PC-3 (cell line): Measurements from ENCODE around the gene MEP1B. TPM values are rescaled to one million over a fixed set of nuclear protein-coding genes. Genes with fewer than 3 reads are reported as not detected.

Experiments
- ATAC-seq: fragments of 200-7000 bp; cut with Tn5 transposase; 2 replicates; pipeline ENCODE4 v1.9.1; 2020; ENCODE audit warnings: mild to moderate bottlenecking, moderate library complexity
- BruUV-seq: library from RNA; stranded (reverse); fragments of 400-500 nt; replicated peaks from 2 replicates; lab custom pipeline; 2021; lab: Mats Ljungman, UMichigan
- CTCF ChIA-PET: fragments of 300-600 bp; sonication (Branson Sonifier 250); formaldehyde crosslinking; loops from one replicate; lab custom pipeline; 2022; ENCODE audit warnings: antibody characterized with exemption; lab: Charles Lee
- POLR2A ChIA-PET: fragments of 300-600 bp; sonication (Branson Sonifier 250); formaldehyde crosslinking; loops from one replicate; lab custom pipeline; 2022; ENCODE audit warnings: antibody characterized with exemption; ENCODE audit not compliant: unreplicated experiment; lab: Charles Lee
- DNase-seq: peaks from one replicate; pipeline ENCODE4 v3.0.0-alpha.2; 2015
- H2AFZ ChIP-seq: fragments of 300-600 bp; sonication (generic); 2 replicates; pipeline ENCODE4 v1.6.0; 2016; ENCODE audit warnings: antibody characterized with exemption, low read length
- H3F3A ChIP-seq: fragments of 300-600 bp; sonication (generic); one replicate; pipeline ENCODE4 v1.6.0; 2017; ENCODE audit warnings: antibody characterized with exemption, low read length, control low read depth, mild to moderate bottlenecking; ENCODE audit not compliant: unreplicated experiment
- H3K27ac ChIP-seq: fragments of 300-600 bp; sonication (generic); 2 replicates; pipeline ENCODE4 v1.5.1; 2016; ENCODE audit warnings: mild to moderate bottlenecking, low read length
- H3K27me3 ChIP-seq: fragments of 300-600 bp; sonication (generic); 2 replicates; pipeline ENCODE4 v1.6.1; 2016; ENCODE audit warnings: low read length, mixed read lengths
- H3K36me3 ChIP-seq: fragments of 300-600 bp; sonication (generic); 2 replicates; pipeline ENCODE4 v1.6.1; 2016; ENCODE audit warnings: low read depth, mixed run types, low read length, mixed read lengths
- H3K4me1 ChIP-seq: fragments of 300-600 bp; sonication (generic); 2 replicates; pipeline ENCODE4 v1.5.1; 2016; ENCODE audit warnings: low read length; ENCODE audit not compliant: insufficient read depth
- H3K4me2 ChIP-seq: fragments of 300-600 bp; sonication (generic); 2 replicates; pipeline ENCODE4 v1.6.0; 2016; ENCODE audit warnings: low read length
- H3K4me3 ChIP-seq: fragments of 300-600 bp; sonication (generic); 2 replicates; pipeline ENCODE4 v1.5.1; 2016; ENCODE audit warnings: mild to moderate bottlenecking, low read length, mixed read lengths
- H3K79me2 ChIP-seq: fragments of 300-600 bp; sonication (generic); 2 replicates; pipeline ENCODE4 v1.6.1; 2017; ENCODE audit warnings: low read length, mixed read lengths
- H3K9ac ChIP-seq: fragments of 300-600 bp; sonication (generic); 2 replicates; pipeline ENCODE4 v1.6.0; 2016; ENCODE audit warnings: mild to moderate bottlenecking, low read length
- H3K9me2 ChIP-seq: fragments of 300-600 bp; sonication (generic); replicated peaks from 2 replicates; pipeline ENCODE4 v1.6.1; 2016; ENCODE audit warnings: mixed run types, low read length, mixed read lengths
- H3K9me3 ChIP-seq: fragments of 300-600 bp; sonication (generic); 2 replicates; pipeline ENCODE4 v1.6.1; 2016; ENCODE audit warnings: low read length, mixed read lengths
- H4K20me1 ChIP-seq: fragments of 300-600 bp; sonication (generic); 2 replicates; pipeline ENCODE4 v1.6.1; 2016; ENCODE audit warnings: low read length, mixed read lengths
- EZH2 ChIP-seq: fragments of 300-600 bp; sonication (generic); IDR thresholded peaks from one replicate; pipeline ENCODE4 v1.6.1; 2017; ENCODE audit warnings: antibody characterized with exemption, mild to moderate bottlenecking, low read length; ENCODE audit not compliant: unreplicated experiment
- EZH2phosphoT487 ChIP-seq: fragments of 300-600 bp; sonication (generic); IDR thresholded peaks from 2 replicates; pipeline ENCODE4 v1.6.1; 2018; ENCODE audit warnings: mild to moderate bottlenecking, antibody characterized with exemption, low read length, borderline replicate concordance
- intact Hi-C: fragments of 100-400 bp; cut with micrococcal nuclease; formaldehyde crosslinking; loops from 2 replicates; pipeline ENCODE4 v1.9.0; 2023
- total RNA-seq: library from RNA; depleted of rRNA; stranded (reverse); fragments of >200 nt; gene quantifications from 2 replicates; pipeline ENCODE4 v1.2.3, GENCODE V29; 2014
- TF ChIP-seq, protein P1 (sequence below): fragments of 300-600 bp; sonication (generic); conservative IDR thresholded peaks from 2 replicates; pipeline ENCODE4 v1.5.1; 2017; ENCODE audit warnings: antibody characterized with exemption, low read depth, mild to moderate bottlenecking, low read length

MEP1B gene
- total RNA-seq, 1 experiment from 2014 or later: not detected

DNA sequence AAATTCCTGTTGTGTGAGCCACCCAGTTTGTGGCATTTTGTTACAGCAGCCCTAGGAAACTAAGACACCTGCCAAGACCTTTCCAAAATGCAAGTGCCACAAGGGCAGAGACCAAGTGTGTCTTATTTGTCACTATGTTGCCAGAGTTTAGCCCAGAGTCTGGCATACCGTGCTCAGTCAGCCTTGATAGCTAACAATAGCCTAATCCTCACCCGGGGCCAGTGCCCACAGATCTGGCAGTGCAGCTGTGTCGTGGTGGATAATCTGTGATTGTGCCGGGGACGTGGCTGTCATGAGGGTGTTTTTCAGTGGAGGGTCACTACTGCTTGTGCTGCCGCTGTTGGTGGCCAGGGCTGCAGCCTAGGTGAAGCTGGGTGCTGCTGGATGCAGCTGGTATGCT, 53.5 kb downstream of the MEP1B start:
- CTCF ChIA-PET: no interaction called here

DNA sequence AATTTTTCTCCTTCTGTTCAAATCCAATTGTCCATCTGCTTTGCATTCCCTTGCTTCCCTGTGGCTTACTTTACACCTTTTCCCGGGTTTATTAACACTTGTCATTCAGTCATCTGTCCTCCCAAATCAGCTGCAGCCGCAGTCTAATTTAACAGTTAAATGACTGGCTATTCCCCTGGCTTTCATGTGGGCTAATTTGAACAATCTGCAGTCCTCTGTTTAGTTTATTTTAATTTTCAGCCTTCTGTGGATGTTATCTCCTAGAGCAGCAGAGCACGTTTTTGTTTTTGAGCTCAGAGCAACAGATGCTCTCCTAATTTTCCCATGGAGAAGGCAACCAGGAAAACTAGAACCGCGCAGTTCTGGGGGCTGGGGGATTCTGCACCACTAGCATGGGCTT, 55.0 kb downstream of the MEP1B start:
- Histone ChIP-seq H3K4me2 (no peak overlapping the region), H3K36me3 (no peaks in the 10 kb centered on the region), H3K27me3 (peaks cover 11% of the 10 kb centered on the region), H4K20me1 (no peaks in the 10 kb centered on the region), H2AFZ (no peak overlapping the region), H3K9me3 (no peaks in the 10 kb centered on the region), H3K27ac (no peak overlapping the region), H3F3A (no peaks in the 10 kb centered on the region), H3K9ac (no peak overlapping the region), H3K79me2 (no peaks in the 10 kb centered on the region), H3K4me3 (no peak overlapping the region), H3K4me1 (no peaks in the 10 kb centered on the region), H3K9me2 (no peaks in the 10 kb centered on the region)
- ATAC-seq: no peak
- no TSS peak for BruUV-seq
- POLR2A ChIA-PET: no interaction called here
- CTCF ChIA-PET: no interaction called here
- no peak for TF ChIP-seq EZH2phosphoT487
- TF ChIP-seq, protein P1, sequence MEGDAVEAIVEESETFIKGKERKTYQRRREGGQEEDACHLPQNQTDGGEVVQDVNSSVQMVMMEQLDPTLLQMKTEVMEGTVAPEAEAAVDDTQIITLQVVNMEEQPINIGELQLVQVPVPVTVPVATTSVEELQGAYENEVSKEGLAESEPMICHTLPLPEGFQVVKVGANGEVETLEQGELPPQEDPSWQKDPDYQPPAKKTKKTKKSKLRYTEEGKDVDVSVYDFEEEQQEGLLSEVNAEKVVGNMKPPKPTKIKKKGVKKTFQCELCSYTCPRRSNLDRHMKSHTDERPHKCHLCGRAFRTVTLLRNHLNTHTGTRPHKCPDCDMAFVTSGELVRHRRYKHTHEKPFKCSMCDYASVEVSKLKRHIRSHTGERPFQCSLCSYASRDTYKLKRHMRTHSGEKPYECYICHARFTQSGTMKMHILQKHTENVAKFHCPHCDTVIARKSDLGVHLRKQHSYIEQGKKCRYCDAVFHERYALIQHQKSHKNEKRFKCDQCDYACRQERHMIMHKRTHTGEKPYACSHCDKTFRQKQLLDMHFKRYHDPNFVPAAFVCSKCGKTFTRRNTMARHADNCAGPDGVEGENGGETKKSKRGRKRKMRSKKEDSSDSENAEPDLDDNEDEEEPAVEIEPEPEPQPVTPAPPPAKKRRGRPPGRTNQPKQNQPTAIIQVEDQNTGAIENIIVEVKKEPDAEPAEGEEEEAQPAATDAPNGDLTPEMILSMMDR: no peak
- no peak for TF ChIP-seq EZH2
- DNase-seq: no peak
- intact Hi-C loops: no loop called here

More for the DNA sequence above, 53.5 kb downstream of the MEP1B start:
- no peak overlapping the region for H3K27ac ChIP-seq
- no TSS peak for BruUV-seq
- H3K9ac ChIP-seq: no peak overlapping the region
- H3K4me2 ChIP-seq: no peak overlapping the region
- TF ChIP-seq EZH2phosphoT487 (no peak), EZH2 (no peak)
- TF ChIP-seq, protein P1: no peak
- H3K4me3 ChIP-seq: no peak overlapping the region
- no peaks in the 10 kb centered on the region for H3K4me1 ChIP-seq
- no peaks in the 10 kb centered on the region for H3K9me3 ChIP-seq
- POLR2A ChIA-PET: no interaction called here
- no peaks in the 10 kb centered on the region for H3K27me3 ChIP-seq
- no peaks in the 10 kb centered on the region for H3F3A ChIP-seq
- no peak overlapping the region for H2AFZ ChIP-seq
- H4K20me1 ChIP-seq: no peaks in the 10 kb centered on the region
- ATAC-seq (no peak), DNase-seq (no peak)
- no peaks in the 10 kb centered on the region for H3K79me2 ChIP-seq
- intact Hi-C loops: no loop called here
- H3K9me2 ChIP-seq: no peaks in the 10 kb centered on the region
- H3K36me3 ChIP-seq: no peaks in the 10 kb centered on the region

DNA sequence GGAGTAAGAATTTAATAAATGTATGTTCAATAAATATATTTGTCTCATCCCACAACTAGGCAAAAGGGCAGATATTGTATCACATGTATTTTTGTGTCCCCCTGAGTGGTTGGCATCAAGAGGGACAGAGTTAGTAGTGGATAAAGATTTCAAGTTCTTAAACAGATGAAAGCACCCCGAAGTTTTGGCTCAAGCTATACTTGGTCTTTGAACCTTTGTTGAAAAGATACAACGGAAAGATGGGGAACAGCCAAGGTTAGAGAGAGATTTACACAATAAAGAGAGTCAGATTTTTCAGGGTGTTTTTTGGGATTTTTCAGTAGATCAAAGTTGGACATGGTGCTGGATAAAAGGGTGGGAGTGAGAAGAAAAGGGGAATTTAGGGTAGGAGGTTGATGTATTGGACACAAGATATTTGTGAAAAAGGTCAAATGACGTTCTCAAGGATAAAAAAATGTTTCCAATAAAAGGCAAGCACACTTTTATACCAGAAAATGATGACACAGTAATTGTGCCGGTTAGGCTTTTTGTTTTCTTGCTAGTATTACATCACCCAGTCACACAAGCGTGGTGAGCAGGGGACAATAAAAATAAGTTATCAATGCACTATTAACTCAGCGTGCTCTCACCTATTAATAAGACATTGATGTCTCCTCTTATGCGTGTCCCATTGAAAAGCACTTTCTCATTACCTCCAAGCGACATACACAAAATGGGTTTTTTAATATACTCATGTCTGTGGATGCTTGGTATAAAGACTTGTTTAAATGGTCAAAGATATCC, 59.5 kb downstream of the MEP1B start:
- no peaks in the 10 kb centered on the region for H3K79me2 ChIP-seq
- ATAC-seq (no peak), DNase-seq (no peak)
- no peaks in the 10 kb centered on the region for H4K20me1 ChIP-seq
- H2AFZ ChIP-seq: no peak overlapping the region
- no peaks in the 10 kb centered on the region for H3F3A ChIP-seq
- no peak overlapping the region for H3K4me2 ChIP-seq
- no peak overlapping the region for H3K9ac ChIP-seq
- H3K9me2 ChIP-seq: no peaks in the 10 kb centered on the region
- ChIA-PET CTCF (no interaction called here), POLR2A (no interaction called here)
- intact Hi-C loops: no loop called here
- TF ChIP-seq, protein P1: no peak
- TF ChIP-seq EZH2: no peak
- TF ChIP-seq EZH2phosphoT487: no peak
- no peaks in the 10 kb centered on the region for H3K36me3 ChIP-seq
- no peaks in the 10 kb centered on the region for H3K9me3 ChIP-seq
- no TSS peak for BruUV-seq
- no peak overlapping the region for H3K27ac ChIP-seq
- peaks cover 16% of the 10 kb centered on the region for H3K27me3 ChIP-seq
- H3K4me1 ChIP-seq: no peaks in the 10 kb centered on the region
- H3K4me3 ChIP-seq: no peak overlapping the region
